Endothelial cell of umbilical vein (primary cell): ENCODE results near the gene GGACT. TPM values are rescaled to one million over a fixed set of nuclear protein-coding genes. Genes with fewer than 3 reads are reported as not detected.

Experiments
- BruUV-seq: library from RNA; stranded (reverse); fragments of 400-500 nt; replicated peaks from 2 replicates; lab custom pipeline; 2021; lab: Mats Ljungman, UMichigan
- CTCF ChIA-PET: fragments of 300-600, 350-600 bp; sonication (Branson Sonifier 250); formaldehyde crosslinking; loops from one replicate; lab custom pipeline; 2021; ENCODE audit warnings: antibody characterized with exemption, inconsistent platforms; lab: Charles Lee
- POLR2A ChIA-PET: fragments of 300-600, 350-600 bp; sonication (Branson Sonifier 250); formaldehyde crosslinking; loops from one replicate; lab custom pipeline; 2021; ENCODE audit warnings: antibody characterized with exemption, inconsistent platforms; lab: Charles Lee
- DNase-seq: peaks from one replicate; pipeline ENCODE4 v3.0.0-alpha.2; 2011; ENCODE audit warnings: low read depth, low spot score
- FAIRE-seq: peaks from 2 replicates; lab custom pipeline; 2011; peaks lifted over from hg19 to GRCh38; lab: Jason Lieb, UNC
- H2AFZ ChIP-seq: 2 replicates; pipeline ENCODE4 v1.6.0; 2012; ENCODE audit warnings: low read depth, low read length, control low read depth, inconsistent platforms
- H3K27ac ChIP-seq: 2 replicates; pipeline ENCODE4 v1.5.1; 2011; ENCODE audit warnings: low read depth, mild to moderate bottlenecking, control low read depth, low read length, moderate library complexity; ENCODE audit not compliant: insufficient read depth
- H3K27me3 ChIP-seq, 2 experiments: 2 replicates each; pipeline versions ENCODE4 v1.6.0 to v1.6.1; 2011; ENCODE audit warnings: low read length in 2 of 2, mixed read lengths in 1 of 2; ENCODE audit not compliant: control insufficient read depth in 2 of 2, insufficient read depth in 2 of 2
- H3K36me3 ChIP-seq, 2 experiments: 2 replicates in 1 of 2; 3 replicates in 1 of 2; pipeline ENCODE4 v1.5.1; 2011; ENCODE audit warnings: low read length in 2 of 2, mild to moderate bottlenecking in 1 of 2, moderate library complexity in 1 of 2; ENCODE audit not compliant: control insufficient read depth in 2 of 2, insufficient read depth in 2 of 2; ENCODE audit errors: extremely low read depth in 1 of 2
- H3K4me1 ChIP-seq: 3 replicates; pipeline ENCODE4 v1.5.1; 2011; ENCODE audit warnings: mild to moderate bottlenecking, low read length; ENCODE audit not compliant: control insufficient read depth, insufficient read depth; ENCODE audit errors: extremely low read depth
- H3K4me2 ChIP-seq: 2 replicates; pipeline ENCODE4 v1.6.1; 2011; ENCODE audit warnings: low read length, control low read depth, mixed read lengths; ENCODE audit not compliant: insufficient read depth
- H3K4me3 ChIP-seq, 3 experiments: fragments of 200-600 bp in 1 of 3; sonication (generic), shearing (Covaris generic) in 1 of 3; replicated peaks in 1 of 3; 2 replicates each; pipeline ENCODE4 v1.5.1; 2011 to 2016; ENCODE audit warnings: control low read depth in 3 of 3, low read length in 3 of 3, mild to moderate bottlenecking in 2 of 3, inconsistent platforms in 1 of 3, low read depth in 1 of 3, moderate library complexity in 1 of 3; ENCODE audit not compliant: insufficient read depth in 1 of 3
- H3K79me2 ChIP-seq: 2 replicates; pipeline ENCODE4 v1.6.0; 2012; ENCODE audit warnings: low read length, inconsistent platforms; ENCODE audit not compliant: control insufficient read depth, insufficient read depth
- H3K9ac ChIP-seq: replicated peaks from 2 replicates; pipeline ENCODE3; 2011; ENCODE audit warnings: low read length, control low read depth; ENCODE audit not compliant: insufficient read depth; ENCODE audit errors: extremely low read depth
- H3K9me1 ChIP-seq: replicated peaks from 3 replicates; pipeline ENCODE4 v1.6.0; 2011; ENCODE audit warnings: mild to moderate bottlenecking, low read length; ENCODE audit not compliant: control insufficient read depth, insufficient read depth; ENCODE audit errors: extremely low read depth
- H3K9me3 ChIP-seq: replicated peaks from 2 replicates; pipeline ENCODE4 v1.5.1; 2012; ENCODE audit warnings: low read length, inconsistent platforms; ENCODE audit not compliant: control insufficient read depth, insufficient read depth
- H4K20me1 ChIP-seq: replicated peaks from 2 replicates; pipeline ENCODE3; 2011; ENCODE audit warnings: mild to moderate bottlenecking, low read length; ENCODE audit not compliant: control insufficient read depth, insufficient read depth; ENCODE audit errors: extremely low read depth
- CTCF ChIP-seq, 2 donors: IDR thresholded peaks; 1 replicate in 1 of 2; 2 replicates in 1 of 2; pipeline ENCODE4 v1.5.1; 2011; ENCODE audit warnings: low read length in 2 of 2, mild to moderate bottlenecking in 2 of 2, moderate library complexity in 2 of 2, control low read depth in 1 of 2, inconsistent platforms in 1 of 2, low read depth in 1 of 2; ENCODE audit not compliant: insufficient read depth in 1 of 2; ENCODE audit errors: extremely low read depth in 1 of 2
- EZH2 ChIP-seq: IDR thresholded peaks from 2 replicates; pipeline ENCODE4 v1.6.1; 2012; ENCODE audit warnings: borderline replicate concordance, low read depth, mild to moderate bottlenecking, moderate library complexity, low read length, inconsistent platforms; ENCODE audit not compliant: severe bottlenecking
- FOS ChIP-seq: IDR thresholded peaks from 2 replicates; pipeline ENCODE4 v1.6.1; 2011; ENCODE audit warnings: mild to moderate bottlenecking, low read length, moderate library complexity, borderline replicate concordance; ENCODE audit not compliant: insufficient read depth
- GATA2 ChIP-seq: IDR thresholded peaks from 2 replicates; pipeline ENCODE4 v1.7.0; 2011; ENCODE audit warnings: low read depth, mild to moderate bottlenecking, moderate library complexity, mixed read lengths, low read length; ENCODE audit not compliant: insufficient read length, insufficient read depth
- JUN ChIP-seq: IDR thresholded peaks from 2 replicates; pipeline ENCODE4 v1.6.1; 2011; ENCODE audit warnings: borderline replicate concordance, low read depth; ENCODE audit not compliant: insufficient read length, insufficient read depth
- MAX ChIP-seq: IDR thresholded peaks from 2 replicates; pipeline ENCODE4 v1.6.1; 2011; ENCODE audit not compliant: insufficient read depth, insufficient read length
- MYC ChIP-seq: IDR thresholded peaks from one replicate; pipeline ENCODE4 v1.6.1; 2011; ENCODE audit warnings: mild to moderate bottlenecking, low read depth, low read length
- POLR2A ChIP-seq: IDR thresholded peaks from 2 replicates; pipeline ENCODE4 v1.6.1; 2012; ENCODE audit warnings: low read depth, mild to moderate bottlenecking, control low read depth, low read length
- POLR2AphosphoS5 ChIP-seq: IDR thresholded peaks from 2 replicates; pipeline ENCODE4 v1.6.1; 2012; ENCODE audit warnings: low read depth, mild to moderate bottlenecking, control low read depth, low read length, moderate library complexity; ENCODE audit not compliant: insufficient read depth
- dilution Hi-C: fragments of 300-500 bp; cut with MboI; formaldehyde crosslinking; loops from one replicate; pipeline ENCODE4 v1.15.0; 2019; ENCODE audit warnings: low sequenced_read_pairs; ENCODE audit not compliant: extremely low pct_ligation_motif_present
- intact Hi-C: fragments of 100-400 bp; cut with micrococcal nuclease; formaldehyde crosslinking; loops from one replicate; pipeline ENCODE4 v1.10.0; 2022
- polyA plus RNA-seq, 4 experiments: library from polyadenylated mRNA; depleted of rRNA in 3 of 4; stranded (reverse) in 3 of 4; unstranded in 1 of 4; fragments of >200 nt; gene quantifications; 2 replicates each; pipeline versions ENCODE4 v1.2.1 to v1.2.3, GENCODE V29; 2011 to 2012; ENCODE audit warnings: missing spikeins in 1 of 4
- total RNA-seq: library from RNA; stranded (reverse); gene quantifications from 2 replicates; pipeline ENCODE4 v1.2.3, GENCODE V29; 2021

GGACT gene
- total and polyA plus RNA-seq, 2 donors (not counting 3 experiments of a cell fraction or from before 2014, with no cell fraction given) = 2.5 to 6.5 TPM

- POLR2A ChIA-PET = interaction anchor here (0.6 kb wide), 1 partner anchor 497 kb away, joined by 7 read pairs; no protein-coding TSS in a partner anchor
These were observed 74.5 kb downstream of the GGACT start for GRCh38 chr13:100513987-100514670.

More at GRCh38 chr13:100513987-100514670, 74.5 kb downstream of the GGACT start:
- Histone ChIP-seq H3K4me2 (no peak overlapping the region), H3K36me3 (no peaks in the 10 kb centered on the region), H3K27ac (no peak overlapping the region), H3K27me3 (no peaks in the 10 kb centered on the region), H3K9me3 (no peaks in the 10 kb centered on the region), H3K9ac (no peak overlapping the region), H4K20me1 (no peaks in the 10 kb centered on the region), H3K9me1 (no peaks in the 10 kb centered on the region), H2AFZ (no peak overlapping the region), H3K79me2 (no peaks in the 10 kb centered on the region), H3K4me3 (no peak overlapping the region), H3K4me1 (no peaks in the 10 kb centered on the region)
- DNase-seq = no peak
- CTCF ChIA-PET = interaction anchor here (0.9 to 7.8 kb wide), 41 partner anchors 7 to 857 kb away, joined by 3 to 120 read pairs (median 4); partner anchors contain the start of genes PCCA and ZIC2
- BruUV-seq = no TSS peak
- no peak for FAIRE-seq
- intact Hi-C loops (loop anchor here (1.0 to 10.0 kb wide), 6 partner anchors 122 to 527 kb away; partner anchors contain the start of gene PCCA), dilution Hi-C loops (no loop called here)
- TF ChIP-seq POLR2A = no peak
- no peak for TF ChIP-seq EZH2
- TF ChIP-seq GATA2 = no peak
- no peak for TF ChIP-seq MAX
- TF ChIP-seq CTCF (IDR thresholded peaks at IDR 0.05; ENCODE audit: extremely low read depth in 1 of 2, insufficient read depth in 1 of 2, low read depth in 1 of 2, low read length in 2 of 2) = no peak
- TF ChIP-seq FOS = no peak
- no peak for TF ChIP-seq JUN
- no peak for TF ChIP-seq MYC
- TF ChIP-seq POLR2AphosphoS5 = no peak
